SK-N-SH treated with all-trans-retinoic acid at 6 μM for 48 hours (cell line): ENCODE data around the gene ZNF423.

ENCODE experiments used
- ARNTL ChIP-seq: fragments of 450-650 bp; formaldehyde crosslinking; IDR thresholded peaks from 2 replicates; pipeline ENCODE4 v1.5.0; 2020; ENCODE audit warnings: low read depth, mild to moderate bottlenecking, moderate library complexity, borderline replicate concordance
- BACH2 ChIP-seq: fragments of 250-450 bp; sonication (Bioruptor Pico); IDR thresholded peaks from 2 replicates; pipeline ENCODE4 v1.9.0; 2021; ENCODE audit warnings: mild to moderate bottlenecking, borderline replicate concordance
- SNAI2 ChIP-seq: fragments of 250-450 bp; sonication (Bioruptor Pico); IDR thresholded peaks from 2 replicates; pipeline ENCODE4 v1.5.0; 2020; ENCODE audit warnings: mild to moderate bottlenecking, moderate library complexity
- TCF4 ChIP-seq: fragments of 250-450 bp; sonication (Bioruptor Pico); IDR thresholded peaks from 2 replicates; pipeline ENCODE4 v1.8.0; 2021; ENCODE audit warnings: mild to moderate bottlenecking, moderate library complexity, borderline replicate concordance
- ZFP3 ChIP-seq: fragments of 250-450 bp; sonication (Bioruptor Pico); IDR thresholded peaks from 2 replicates; pipeline ENCODE4 v1.5.0; 2020; ENCODE audit warnings: mild to moderate bottlenecking, moderate library complexity
- ZNF70 ChIP-seq: fragments of 450-650 bp; formaldehyde crosslinking; IDR thresholded peaks from 2 replicates; pipeline ENCODE4 v1.5.0; 2020; ENCODE audit warnings: mild to moderate bottlenecking, moderate library complexity
- TF ChIP-seq, protein P1 (sequence below): fragments of 250-450 bp; sonication (Bioruptor Pico); IDR thresholded peaks from 2 replicates; pipeline ENCODE4 v1.8.0; 2021; ENCODE audit warnings: low read depth, mild to moderate bottlenecking, moderate library complexity, borderline replicate concordance
- TF ChIP-seq, protein P2 (sequence below): fragments of 250-450 bp; sonication (Bioruptor Pico); IDR thresholded peaks from 2 replicates; pipeline ENCODE4 v1.5.1; 2020; ENCODE audit warnings: low read depth, mild to moderate bottlenecking, moderate library complexity

DNA sequence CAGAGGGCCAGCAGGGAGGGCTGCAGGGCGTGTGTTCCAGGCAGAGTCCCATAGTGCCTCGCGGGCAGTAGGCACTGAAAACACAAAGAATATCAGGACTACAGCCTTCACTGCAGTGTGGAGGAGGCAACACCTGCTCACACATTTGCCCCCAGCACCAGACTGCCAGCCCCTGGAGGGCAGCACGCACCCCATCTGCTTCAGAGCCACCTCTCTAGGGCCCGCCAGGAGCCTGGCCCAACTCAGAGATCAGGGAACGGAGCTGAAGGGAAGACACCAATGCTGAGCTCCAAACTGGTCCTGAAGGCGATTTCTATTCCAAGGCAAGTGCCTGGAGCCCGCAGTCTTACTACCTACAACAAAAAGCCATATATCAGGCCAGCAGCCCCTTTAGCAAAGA, 130.3 kb downstream of the ZNF423 start:
- TF ChIP-seq TCF4 (CRISPR knock-in tag), result no peak
- TF ChIP-seq ZFP3, result no peak
- TF ChIP-seq, protein P1, sequence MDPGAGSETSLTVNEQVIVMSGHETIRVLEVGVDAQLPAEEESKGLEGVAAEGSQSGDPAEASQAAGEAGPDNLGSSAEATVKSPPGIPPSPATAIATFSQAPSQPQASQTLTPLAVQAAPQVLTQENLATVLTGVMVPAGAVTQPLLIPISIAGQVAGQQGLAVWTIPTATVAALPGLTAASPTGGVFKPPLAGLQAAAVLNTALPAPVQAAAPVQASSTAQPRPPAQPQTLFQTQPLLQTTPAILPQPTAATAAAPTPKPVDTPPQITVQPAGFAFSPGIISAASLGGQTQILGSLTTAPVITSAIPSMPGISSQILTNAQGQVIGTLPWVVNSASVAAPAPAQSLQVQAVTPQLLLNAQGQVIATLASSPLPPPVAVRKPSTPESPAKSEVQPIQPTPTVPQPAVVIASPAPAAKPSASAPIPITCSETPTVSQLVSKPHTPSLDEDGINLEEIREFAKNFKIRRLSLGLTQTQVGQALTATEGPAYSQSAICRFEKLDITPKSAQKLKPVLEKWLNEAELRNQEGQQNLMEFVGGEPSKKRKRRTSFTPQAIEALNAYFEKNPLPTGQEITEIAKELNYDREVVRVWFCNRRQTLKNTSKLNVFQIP (CRISPR knock-in tag), result no peak
- TF ChIP-seq ZNF70 (CRISPR knock-in tag), result no peak
- TF ChIP-seq SNAI2, result no peak
- TF ChIP-seq, protein P2, sequence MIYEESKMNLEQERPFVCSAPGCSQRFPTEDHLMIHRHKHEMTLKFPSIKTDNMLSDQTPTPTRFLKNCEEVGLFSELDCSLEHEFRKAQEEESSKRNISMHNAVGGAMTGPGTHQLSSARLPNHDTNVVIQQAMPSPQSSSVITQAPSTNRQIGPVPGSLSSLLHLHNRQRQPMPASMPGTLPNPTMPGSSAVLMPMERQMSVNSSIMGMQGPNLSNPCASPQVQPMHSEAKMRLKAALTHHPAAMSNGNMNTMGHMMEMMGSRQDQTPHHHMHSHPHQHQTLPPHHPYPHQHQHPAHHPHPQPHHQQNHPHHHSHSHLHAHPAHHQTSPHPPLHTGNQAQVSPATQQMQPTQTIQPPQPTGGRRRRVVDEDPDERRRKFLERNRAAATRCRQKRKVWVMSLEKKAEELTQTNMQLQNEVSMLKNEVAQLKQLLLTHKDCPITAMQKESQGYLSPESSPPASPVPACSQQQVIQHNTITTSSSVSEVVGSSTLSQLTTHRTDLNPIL (CRISPR knock-in tag), result no peak
- TF ChIP-seq BACH2 (CRISPR knock-in tag), result no peak
- no peak for TF ChIP-seq ARNTL (CRISPR knock-in tag)
